GM18858 (cell line): ENCODE measurements around the gene GRAP2.
"Not testable (repeated sequence)": the region's sequence is repeated elsewhere in the genome, so short reads cannot be mapped to it uniquely, and the experiment has no call there.

Experiments used
- ATAC-seq: cut with Tn5 transposase; IDR thresholded peaks from one replicate; pipeline ENCODE4 v1.9.1; 2021; ENCODE audit not compliant: unreplicated experiment

Gene GRAP2

DNA sequence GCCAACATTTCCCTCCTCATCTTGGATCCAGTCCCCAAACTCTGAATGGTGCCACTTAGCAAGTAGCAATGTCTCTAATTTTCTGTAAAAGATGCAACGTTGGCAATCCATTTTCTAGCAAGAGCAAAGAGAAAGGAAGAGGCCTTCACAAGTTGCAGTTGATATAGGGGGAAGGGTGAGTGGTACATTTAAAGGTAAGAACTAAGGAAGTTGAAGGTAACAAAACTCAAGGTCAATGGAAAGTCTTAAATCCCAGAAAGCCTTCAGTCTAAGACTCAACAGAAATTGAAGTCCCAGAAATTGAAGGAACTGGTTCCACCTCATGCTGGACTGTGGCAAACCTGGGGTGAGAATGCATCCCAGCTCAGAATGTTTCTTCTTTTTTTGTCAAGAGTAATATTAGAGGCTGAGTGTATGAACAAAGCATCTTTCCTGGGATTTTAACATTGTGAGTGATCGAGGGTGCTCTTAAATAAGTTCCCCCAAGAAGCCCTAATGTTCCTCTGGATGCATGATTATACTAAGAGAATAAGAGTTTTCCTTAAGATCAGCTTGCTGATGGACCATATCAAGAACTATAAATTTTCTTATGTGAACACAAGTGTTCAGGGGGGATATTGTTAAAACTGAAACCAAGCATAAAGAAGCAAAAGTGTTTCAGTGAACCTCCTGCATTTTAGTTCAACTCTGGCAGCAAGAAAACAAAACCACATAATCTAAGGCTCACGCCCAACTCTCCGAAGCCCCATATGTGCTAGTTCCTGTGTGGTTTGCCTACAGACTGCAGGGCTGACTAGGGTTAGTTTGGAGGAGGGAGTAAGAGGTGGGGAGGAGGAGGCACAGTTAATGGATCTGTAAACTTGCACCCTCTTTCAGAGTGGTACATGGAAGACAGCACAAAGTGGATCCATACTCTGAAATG, at the start of gene GRAP2:
GRAP2 (plus strand) TSS at position 779 of the 922 bp plus-strand sequence. CDS start 46,023 bp downstream, outside the sequence.
- ATAC-seq, result no peak

DNA sequence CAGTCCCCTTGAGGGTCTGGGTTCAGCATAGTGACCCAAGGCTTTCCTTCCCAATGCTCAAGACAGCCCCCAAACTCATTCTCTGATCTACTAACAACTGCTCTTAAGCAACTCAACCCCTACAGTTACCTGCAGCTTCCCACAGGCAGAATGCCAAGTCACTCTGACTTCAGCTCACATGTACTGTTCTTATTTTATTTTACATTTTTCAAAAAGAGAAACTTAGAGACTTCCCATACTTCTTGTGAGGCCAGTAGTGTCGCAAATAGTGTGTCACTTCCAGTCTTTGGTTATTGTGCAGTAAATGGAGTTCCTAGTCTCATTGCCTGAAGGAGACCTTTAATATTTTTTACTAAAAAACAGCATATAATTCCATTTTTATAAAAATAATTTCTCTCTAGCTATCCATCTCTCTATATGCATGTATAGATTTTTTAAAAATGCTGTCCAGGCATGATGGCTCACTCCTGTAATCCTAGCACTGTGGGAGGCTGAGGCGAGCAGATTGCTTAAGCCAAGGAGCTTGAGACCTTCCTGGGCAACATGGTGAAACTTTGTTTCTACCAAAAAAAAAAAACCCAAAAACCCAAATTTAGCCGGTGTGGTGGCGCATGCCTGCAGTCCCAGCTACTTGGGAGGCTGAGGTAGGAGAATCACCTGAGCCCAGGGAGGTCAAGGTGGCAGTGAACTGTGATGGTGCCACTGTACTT, 49.1 kb upstream of the GRAP2 start:
- no peak for ATAC-seq

DNA sequence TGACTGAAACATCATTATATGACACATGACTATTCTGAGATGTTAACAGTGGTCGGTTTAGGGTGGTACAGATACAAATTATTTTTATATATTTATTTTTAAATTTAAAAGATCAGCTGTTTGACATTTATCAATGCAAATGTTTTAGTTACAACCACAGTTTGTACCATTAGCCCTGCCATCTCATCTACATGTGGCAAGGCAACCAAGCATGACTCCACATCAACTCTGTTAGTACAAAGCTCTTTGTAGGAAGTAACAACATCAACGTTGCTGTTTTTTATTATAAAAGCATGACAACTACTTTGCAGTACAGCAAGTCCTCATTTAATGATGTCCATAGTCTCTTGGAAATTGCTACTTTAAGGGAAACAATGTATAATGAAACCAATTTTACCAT, 48.1 kb upstream of the GRAP2 start:
- no peak for ATAC-seq

DNA sequence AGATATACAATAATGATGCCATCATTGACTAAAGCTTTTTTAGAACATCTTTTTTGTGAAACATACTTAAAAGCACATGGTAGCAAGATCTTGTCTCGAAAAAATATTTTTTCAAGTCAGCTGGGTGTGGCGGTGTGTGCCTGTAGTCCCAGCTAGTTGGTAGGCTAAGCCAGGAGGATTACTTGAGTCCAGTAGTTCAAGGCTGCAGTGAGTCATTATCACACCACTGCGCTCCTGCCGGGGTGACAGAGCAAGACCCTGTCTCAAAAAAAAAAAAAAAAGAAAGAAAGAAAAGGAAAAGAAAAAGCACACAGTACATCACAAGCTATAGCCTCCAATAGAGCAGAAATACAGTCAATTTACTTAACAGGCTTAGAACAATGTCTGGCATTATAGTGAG, 44.3 kb upstream of the GRAP2 start:
- ATAC-seq, result no peak

DNA sequence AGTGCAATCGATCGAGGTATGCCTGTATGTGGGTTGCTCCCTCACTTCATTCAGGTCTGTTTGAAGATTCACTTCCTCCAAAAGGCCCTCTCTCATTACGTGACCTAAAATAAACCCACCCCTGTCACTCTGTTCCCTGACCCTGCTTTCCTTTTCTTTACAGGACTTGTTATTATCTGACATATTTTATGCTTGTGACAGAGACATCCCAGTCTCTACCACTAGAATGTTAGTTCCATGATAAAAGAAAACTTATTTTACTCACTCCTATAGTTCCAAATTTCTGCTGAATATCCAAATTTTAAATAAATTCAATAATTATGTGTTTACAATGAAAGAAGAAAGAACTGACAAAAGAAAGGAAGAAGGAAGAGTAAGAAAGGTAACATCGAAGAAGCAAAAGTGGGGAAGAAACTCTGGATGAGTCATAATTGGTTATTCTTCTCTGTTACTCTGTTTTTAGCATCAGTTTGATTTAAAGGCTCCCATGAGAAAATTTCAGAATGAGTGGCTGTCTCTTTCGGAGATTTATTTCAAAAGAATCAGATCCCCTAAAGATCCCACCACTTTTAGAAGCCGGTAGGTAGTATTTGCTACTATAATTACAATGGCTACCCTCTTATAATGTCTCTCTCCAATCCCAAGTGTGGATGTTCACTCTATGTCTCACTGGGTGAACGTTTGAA, 40.8 kb upstream of the GRAP2 start:
- ATAC-seq, result no peak

DNA sequence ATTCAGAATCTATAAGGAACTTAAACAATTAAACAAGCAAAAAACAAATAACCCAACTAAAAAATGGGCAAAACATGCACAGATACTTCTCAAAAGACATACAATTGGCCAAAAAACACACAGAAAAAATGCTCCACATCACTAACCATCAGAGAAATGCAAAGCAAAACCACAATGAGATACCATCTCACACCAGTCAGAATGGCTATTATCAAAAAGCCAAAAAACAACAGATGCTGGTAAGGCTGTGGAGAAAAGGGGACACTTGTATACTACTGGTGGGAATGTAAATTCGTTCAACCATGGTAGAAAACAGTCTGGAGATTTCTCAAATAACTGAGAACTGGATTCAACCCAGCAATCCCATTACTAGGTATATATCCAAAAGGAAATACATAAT, 32.1 kb upstream of the GRAP2 start:
- ATAC-seq, result no peak

DNA sequence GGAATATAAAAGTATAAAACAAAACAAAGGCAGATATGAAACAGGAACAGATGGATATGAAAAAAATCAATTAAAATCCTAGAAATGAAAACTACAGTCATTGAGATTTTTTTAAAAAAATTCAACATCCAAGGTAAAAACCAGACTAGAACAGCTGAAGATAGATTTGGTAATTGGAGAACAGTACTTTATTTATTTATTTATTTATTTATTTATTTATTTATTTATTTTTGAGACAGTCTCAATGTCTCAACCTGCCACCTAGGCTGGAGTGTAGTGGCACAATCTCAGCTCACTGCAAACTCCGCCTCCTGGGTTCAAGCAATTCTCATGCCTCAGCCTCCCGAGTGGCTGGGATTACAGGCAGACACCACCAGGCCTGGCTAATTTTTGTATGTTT, 31.1 kb upstream of the GRAP2 start:
- ATAC-seq, result not testable (repeated sequence)

DNA sequence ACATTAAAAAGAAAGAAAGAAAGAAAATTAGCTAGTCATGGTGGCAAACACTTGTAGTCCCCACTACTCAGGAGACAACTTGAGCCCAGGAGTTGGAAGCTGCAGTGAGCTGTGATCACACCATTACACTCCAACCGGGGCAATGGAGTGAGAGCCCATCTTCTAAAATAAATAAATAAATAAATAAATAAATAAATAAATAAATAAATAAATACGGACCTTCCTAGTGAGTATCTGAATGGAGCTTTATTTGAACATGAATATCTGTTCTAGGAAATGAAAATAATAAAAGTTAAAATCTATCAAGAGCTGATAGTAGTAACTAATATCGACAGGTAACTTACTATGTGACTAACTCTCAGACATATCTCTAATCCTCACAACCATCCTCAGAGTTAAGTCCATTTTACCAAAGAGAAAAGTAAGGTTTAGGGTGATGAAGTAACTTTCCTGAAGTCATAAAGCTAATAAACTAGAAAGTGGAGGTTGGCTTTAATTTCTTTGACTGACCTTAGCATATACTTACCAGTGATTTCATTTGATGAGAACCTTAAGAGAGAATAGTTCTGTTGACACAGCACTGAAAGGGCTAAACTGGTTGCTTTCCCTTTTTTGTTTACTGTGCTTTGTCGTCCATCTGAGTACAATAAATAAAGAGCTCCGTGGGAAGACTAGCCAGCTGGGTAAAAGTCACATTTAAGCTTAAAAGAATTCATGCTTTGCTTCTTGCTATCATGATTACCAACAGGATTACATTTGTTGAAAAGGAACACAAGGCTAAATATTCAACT, 29.7 kb upstream of the GRAP2 start:
- no peak for ATAC-seq

DNA sequence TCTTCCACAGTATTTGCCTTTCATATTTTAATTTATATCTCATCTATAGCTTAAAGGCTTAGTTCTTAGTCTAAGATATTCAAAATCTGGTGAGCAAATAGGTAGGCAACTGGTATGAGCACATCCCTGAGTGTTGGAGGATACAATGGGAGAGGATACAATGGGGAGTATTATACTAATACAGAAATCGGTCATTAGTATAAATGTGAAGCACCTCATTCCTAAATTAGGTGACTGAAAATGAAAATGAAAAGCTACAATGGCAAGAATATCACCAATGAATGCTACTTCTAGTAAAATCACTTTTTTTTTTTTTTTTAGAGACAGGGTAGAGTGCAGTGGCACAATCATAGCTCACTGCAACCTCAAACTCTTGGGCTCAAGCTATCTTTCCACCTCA, 28.3 kb upstream of the GRAP2 start:
- ATAC-seq, result no peak

DNA sequence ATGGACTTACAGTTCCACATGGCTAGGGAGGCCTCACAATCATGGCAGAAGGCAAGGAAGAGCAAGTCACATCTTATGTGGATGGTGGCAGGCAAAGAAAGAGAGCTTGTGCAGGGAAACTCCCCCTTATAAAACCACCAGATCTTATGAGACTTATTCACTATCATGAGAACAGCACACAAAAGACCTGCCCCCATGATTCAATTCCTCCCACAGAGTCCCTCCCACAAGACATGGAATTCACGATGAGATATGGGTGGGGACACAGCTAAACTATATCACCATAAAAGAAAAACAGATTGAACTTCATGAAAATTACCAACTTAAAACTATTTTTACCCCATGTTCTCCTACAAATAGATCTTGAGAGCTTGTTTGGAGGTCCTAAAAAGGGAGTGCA, 26.9 kb upstream of the GRAP2 start:
- no peak for ATAC-seq

DNA sequence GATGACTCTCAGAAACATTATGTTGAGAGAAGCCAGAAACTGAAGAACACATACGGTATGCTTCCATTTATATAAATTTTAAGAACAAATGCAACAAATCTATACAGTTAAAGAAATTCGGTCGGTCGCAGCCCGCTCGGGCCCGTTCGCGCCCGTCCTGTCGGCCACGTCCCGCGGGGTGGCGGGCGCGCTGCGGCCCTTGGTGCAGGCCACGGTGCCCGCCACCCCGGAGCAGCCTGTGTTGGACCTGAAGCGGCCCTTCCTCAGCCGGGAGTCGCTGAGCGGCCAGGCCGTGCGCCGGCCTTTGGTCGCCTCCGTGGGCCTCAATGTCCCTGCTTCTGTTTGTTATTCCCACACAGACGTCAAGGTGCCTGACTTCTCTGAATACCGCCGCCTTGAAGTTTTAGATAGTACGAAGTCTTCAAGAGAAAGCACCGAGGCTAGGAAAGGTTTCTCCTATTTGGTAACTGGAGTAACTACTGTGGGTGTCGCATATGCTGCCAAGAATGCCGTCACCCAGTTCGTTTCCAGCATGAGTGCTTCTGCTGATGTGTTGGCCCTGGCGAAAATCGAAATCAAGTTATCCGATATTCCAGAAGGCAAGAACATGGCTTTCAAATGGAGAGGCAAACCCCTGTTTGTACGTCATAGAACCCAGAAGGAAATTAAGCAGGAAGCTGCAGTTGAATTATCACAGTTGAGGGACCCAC, 25.6 kb upstream of the GRAP2 start:
- not testable (repeated sequence) for ATAC-seq

DNA sequence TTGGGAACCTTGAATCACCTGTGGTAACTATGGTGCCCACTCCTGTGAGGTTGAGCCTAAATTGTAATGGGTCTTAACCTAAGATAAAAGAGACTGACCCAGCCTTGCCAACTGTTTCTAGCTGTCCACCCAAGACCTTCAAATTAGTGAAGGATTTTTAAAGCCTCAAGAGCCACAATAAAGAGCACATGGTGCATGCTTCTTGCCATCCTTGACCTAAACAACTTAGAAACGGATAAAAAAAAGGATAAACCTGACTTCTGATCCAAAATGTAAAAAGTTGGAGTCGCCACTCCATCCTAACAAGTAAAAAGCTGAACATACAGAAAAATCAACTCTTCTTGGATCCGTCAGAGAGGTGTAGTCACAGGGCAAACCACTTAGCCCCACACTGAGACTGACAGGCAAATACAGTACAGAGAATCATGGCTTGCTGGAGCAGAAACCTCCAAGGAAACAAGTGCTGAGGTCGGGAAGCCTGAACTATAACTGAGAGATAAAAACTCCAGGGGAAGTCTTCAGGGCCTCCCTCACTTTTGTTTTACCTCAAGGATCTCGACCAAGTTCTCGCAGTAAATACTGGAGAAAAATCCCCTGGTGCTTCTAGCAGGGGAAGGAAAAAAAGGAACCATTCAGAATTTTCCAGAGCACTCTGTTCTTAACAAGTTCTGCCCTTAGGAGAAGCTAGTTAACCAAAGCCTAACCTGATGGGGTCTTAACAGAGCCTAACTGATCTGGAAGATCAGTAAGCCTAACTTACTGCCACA, 23.6 kb upstream of the GRAP2 start:
- ATAC-seq, result no peak

DNA sequence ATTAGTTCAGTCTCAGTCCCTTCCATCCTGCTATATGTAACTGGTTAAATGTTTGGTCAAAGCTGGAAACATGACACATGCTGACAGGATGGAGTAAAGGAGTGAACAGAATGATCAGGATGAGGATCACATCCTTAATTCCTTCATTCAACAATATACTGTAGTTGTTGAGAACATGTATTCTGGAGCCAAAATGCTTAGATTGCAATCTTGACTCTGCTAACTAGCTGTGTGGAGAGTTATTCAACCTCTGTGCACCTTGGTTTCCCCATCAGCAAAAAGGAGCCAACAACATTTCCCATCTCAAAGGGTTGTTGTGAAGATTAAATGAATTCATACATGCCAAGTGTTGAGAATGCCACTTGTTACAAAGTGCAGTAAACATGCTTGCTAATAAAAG, 20.2 kb upstream of the GRAP2 start:
- no peak for ATAC-seq

DNA sequence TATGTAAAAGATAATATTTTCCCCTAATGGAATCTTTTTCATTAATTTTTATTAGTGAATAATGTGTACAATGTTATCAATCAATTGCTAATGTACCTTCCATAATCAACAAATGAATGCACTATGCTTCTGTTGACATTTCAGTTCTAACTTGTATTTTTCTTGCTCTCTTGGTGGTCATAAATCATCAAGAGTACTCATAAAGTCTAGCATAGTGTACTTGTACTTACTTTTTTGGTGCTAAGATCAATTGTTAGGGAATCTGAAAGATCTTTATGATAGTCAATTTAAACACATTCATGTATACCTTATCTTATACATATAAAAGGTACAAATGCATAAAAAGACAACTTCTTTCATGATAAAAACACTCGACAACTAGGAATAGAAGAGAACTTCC, 17.8 kb upstream of the GRAP2 start:
- no peak for ATAC-seq

DNA sequence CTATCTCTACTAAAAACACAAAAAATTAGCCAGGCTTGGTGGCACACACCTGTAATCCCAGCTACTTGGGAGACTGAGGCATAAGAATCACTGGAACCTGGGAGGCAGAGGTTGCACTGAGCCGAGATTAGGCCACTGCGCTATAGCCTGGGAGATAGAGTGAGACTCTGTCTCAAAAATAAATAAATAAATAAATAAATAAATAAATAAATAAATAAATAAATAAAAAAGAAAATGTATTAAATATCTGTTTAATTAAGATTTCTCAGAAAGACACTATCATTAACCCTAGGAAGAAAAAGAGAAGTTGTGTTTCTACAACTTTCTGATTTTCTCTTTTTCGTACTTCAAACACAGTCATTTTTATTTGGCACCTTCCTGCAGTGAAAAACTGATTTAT, 11.0 kb upstream of the GRAP2 start:
- not testable (repeated sequence) for ATAC-seq

DNA sequence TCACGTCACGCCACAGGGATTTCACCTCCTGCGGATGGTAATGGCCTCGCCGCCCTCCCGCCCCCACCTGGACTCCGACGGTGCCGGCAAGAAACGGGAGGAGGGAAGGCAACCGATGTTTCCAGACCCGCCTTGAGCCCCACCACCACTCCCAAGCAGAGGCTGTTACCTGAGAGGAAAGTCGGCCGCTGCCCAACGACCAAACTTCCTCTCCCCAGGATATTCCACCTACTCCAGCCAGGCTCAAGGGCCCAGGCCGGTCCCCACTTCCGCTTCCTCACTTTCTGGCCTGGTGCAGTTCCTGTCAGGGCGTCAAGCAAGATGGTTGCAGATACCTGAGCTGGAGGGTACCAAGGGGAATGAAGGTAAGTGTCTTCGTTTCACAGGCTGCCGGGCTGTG, 7.4 kb upstream of the GRAP2 start, which contains the start of gene ENTHD1:
ENTHD1 (minus strand) TSS at position 235 of the 400 bp plus-strand sequence. CDS start 6,012 bp downstream, outside the sequence.
- ATAC-seq, result no peak

DNA sequence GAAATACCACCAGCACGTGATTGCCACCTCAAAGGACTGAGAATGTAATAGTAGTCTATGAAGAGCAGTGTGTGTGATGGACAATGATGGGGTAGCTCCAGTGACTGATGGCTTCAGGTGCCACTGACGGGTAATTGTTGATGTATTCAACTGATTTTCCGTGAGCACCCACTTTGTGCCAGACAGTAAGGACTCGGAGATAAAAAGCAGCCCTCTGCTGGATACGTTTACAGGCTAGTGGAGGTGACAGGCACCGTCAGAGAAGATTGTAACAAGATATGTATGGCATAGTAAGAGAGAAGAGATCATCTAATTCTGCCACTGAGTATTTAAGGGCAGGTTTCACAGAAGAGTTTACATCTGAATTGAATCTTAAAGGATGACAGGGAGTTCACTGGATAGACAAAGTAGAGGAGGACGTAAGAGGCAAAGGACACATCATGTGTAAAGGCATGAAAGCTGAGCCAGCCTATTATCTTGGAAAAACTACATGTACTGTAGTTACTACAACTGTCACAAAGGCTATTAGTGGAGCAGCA, 6.3 kb upstream of the GRAP2 start:
- no peak for ATAC-seq

DNA sequence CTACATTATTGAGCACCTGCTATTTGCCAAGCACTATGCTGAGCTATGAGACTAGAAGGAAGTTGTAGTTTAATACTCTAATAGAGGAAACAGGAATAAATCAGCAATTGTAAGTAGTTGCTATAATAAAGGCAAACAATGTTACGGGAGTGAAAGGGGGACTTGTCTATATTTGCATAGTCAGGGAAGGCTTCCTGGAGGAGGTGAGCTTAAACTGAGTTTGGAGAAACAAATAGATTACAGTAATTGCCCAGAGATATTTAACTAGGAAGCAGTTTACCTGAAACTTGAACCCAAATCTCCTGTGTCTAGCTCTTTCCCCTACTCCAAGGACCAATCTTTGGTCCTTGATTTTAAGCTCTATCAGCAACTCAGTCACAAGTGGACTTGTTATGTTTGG, 5.2 kb upstream of the GRAP2 start:
- no peak for ATAC-seq
